MCF 10A (cell line): ENCODE results near the gene MYBL2. TPM values are rescaled to one million over a fixed set of nuclear protein-coding genes. Genes with fewer than 3 reads are reported as not detected.

Experiments used
- BruUV-seq: library from RNA; stranded (reverse); fragments of 400-500 nt; replicated peaks from 2 replicates; lab custom pipeline; 2021; lab: Mats Ljungman, UMichigan
- CTCF ChIA-PET: fragments of 300-600 bp; sonication (Branson Sonifier 250); formaldehyde crosslinking; extraction: SDS; loops from one replicate; lab custom pipeline; 2021; ENCODE audit warnings: antibody characterized with exemption, inconsistent platforms; lab: Yijun Ruan, JAX
- POLR2A ChIA-PET: fragments of 300-600, 350-650 bp; sonication (Branson Sonifier 250); formaldehyde crosslinking; extraction: SDS; loops from one replicate; lab custom pipeline; 2020; ENCODE audit warnings: antibody characterized with exemption, inconsistent platforms; lab: Yijun Ruan, JAX
- DNase-seq: peaks from one replicate; pipeline ENCODE4 v3.0.0-alpha.2; 2018; ENCODE audit not compliant: unreplicated experiment
- H3K27ac Mint-ChIP-seq: one replicate; pipeline ENCODE4 v1.8.0; 2022; ENCODE audit warnings: mild to moderate bottlenecking, low read depth, mixed read lengths; ENCODE audit not compliant: unreplicated experiment
- H3K27me3 Mint-ChIP-seq: one replicate; pipeline ENCODE4 v1.8.0; 2022; ENCODE audit warnings: mixed read lengths; ENCODE audit not compliant: insufficient read depth, unreplicated experiment
- H3K36me3 Mint-ChIP-seq: one replicate; pipeline ENCODE4 v1.8.0; 2022; ENCODE audit warnings: mild to moderate bottlenecking, moderate library complexity, mixed read lengths; ENCODE audit not compliant: insufficient read depth, unreplicated experiment
- H3K4me1 Mint-ChIP-seq: one replicate; pipeline ENCODE4 v1.8.0; 2022; ENCODE audit warnings: mixed read lengths; ENCODE audit not compliant: insufficient read depth, unreplicated experiment
- H3K4me3 Mint-ChIP-seq: one replicate; pipeline ENCODE4 v1.8.0; 2022; ENCODE audit warnings: mild to moderate bottlenecking, moderate library complexity, mixed read lengths; ENCODE audit not compliant: unreplicated experiment
- H3K9me3 Mint-ChIP-seq: one replicate; pipeline ENCODE4 v1.8.0; 2022; ENCODE audit warnings: mixed read lengths; ENCODE audit not compliant: unreplicated experiment
- CTCF ChIP-seq: fragments of 200-600 bp; IDR thresholded peaks from one replicate; pipeline ENCODE4 v1.8.0; 2022; ENCODE audit warnings: antibody characterized with exemption, mild to moderate bottlenecking; ENCODE audit not compliant: unreplicated experiment
- intact Hi-C: fragments of 100-400 bp; cut with micrococcal nuclease; formaldehyde crosslinking; loops from 2 replicates; pipeline ENCODE4 v1.14.1; 2022
- total RNA-seq: library from RNA; stranded (reverse); gene quantifications from 2 replicates; pipeline ENCODE4 v1.2.3, GENCODE V29; 2022

MYBL2 gene
- total RNA-seq, 1 experiment from 2014 or later = 44.3 TPM

GRCh38 chr20:43700627-43701026 is 33.7 kb downstream of the MYBL2 start:
- Mint-ChIP-seq H3K4me3 (no peak overlapping the region), H3K4me1 (peaks cover 10% of the 10 kb centered on the region), H3K9me3 (no peaks in the 10 kb centered on the region), H3K36me3 (peaks cover 11% of the 10 kb centered on the region), H3K27ac (peak overlapping the region; percentile 62), H3K27me3 (no peaks in the 10 kb centered on the region)
- TF ChIP-seq CTCF = no peak
- no TSS peak for BruUV-seq
- ChIA-PET POLR2A (no interaction called here), CTCF (interaction anchor here (1.4 to 2.6 kb wide), 3 partner anchors 8 to 163 kb away, joined by 4 to 14 read pairs (median 4); no protein-coding TSS in a partner anchor)
- intact Hi-C loops = no loop called here
- no peak for DNase-seq

- H3K36me3 Mint-ChIP-seq = peaks cover 11% of the 10 kb centered on the region
- DNase-seq = no peak
- POLR2A ChIA-PET = interaction anchor here (0.6 kb wide), 1 partner anchor 45 kb away, joined by 3 read pairs; no protein-coding TSS in a partner anchor
- no TSS peak for BruUV-seq
- CTCF ChIA-PET = interaction anchor here (2.6 kb wide), 1 partner anchor 10 kb away, joined by 14 read pairs; no protein-coding TSS in a partner anchor
- H3K27me3 Mint-ChIP-seq = no peaks in the 10 kb centered on the region
- H3K9me3 Mint-ChIP-seq = no peaks in the 10 kb centered on the region
- no peak for TF ChIP-seq CTCF
- H3K4me1 Mint-ChIP-seq = peaks cover 10% of the 10 kb centered on the region
- H3K4me3 Mint-ChIP-seq = no peak overlapping the region
- peak overlapping the region; percentile 67 for H3K27ac Mint-ChIP-seq
- intact Hi-C loops = no loop called here
Measured at GRCh38 chr20:43702502-43702901, 35.6 kb downstream of the MYBL2 start.

- ChIA-PET CTCF (interaction anchor here (0.5 kb wide), 1 partner anchor 339 kb away, joined by 3 read pairs; no protein-coding TSS in a partner anchor), POLR2A (no interaction called here)
- Mint-ChIP-seq H3K27ac (no peak overlapping the region), H3K4me1 (no peaks in the 10 kb centered on the region), H3K36me3 (no peaks in the 10 kb centered on the region), H3K9me3 (no peaks in the 10 kb centered on the region), H3K4me3 (no peak overlapping the region), H3K27me3 (no peaks in the 10 kb centered on the region)
- no TSS peak for BruUV-seq
- intact Hi-C loops = no loop called here
- TF ChIP-seq CTCF = no peak
- no peak for DNase-seq
Measured at GRCh38 chr20:43710370-43711044, 43.6 kb downstream of the MYBL2 start.

- Mint-ChIP-seq H3K9me3 (no peaks in the 10 kb centered on the region), H3K36me3 (no peaks in the 10 kb centered on the region), H3K4me3 (no peak overlapping the region), H3K27ac (no peak overlapping the region), H3K4me1 (no peaks in the 10 kb centered on the region), H3K27me3 (no peaks in the 10 kb centered on the region)
- intact Hi-C loops = no loop called here
- no peak for DNase-seq
- ChIA-PET POLR2A (no interaction called here), CTCF (interaction anchor here (0.5 kb wide), 1 partner anchor 339 kb away, joined by 3 read pairs; no protein-coding TSS in a partner anchor)
- TF ChIP-seq CTCF = no peak
- no TSS peak for BruUV-seq
Measured at GRCh38 chr20:43711098-43711654, 44.3 kb downstream of the MYBL2 start.
